GM18520 (cell line): ENCODE data around the gene FN3KRP.
"Not testable (repeated sequence)": the region's sequence is repeated elsewhere in the genome, so short reads cannot be mapped to it uniquely, and the experiment has no call there.

ENCODE experiments used
- ATAC-seq: cut with Tn5 transposase; IDR thresholded peaks from one replicate; pipeline ENCODE4 v1.9.1; 2021; ENCODE audit not compliant: unreplicated experiment

FN3KRP gene

DNA sequence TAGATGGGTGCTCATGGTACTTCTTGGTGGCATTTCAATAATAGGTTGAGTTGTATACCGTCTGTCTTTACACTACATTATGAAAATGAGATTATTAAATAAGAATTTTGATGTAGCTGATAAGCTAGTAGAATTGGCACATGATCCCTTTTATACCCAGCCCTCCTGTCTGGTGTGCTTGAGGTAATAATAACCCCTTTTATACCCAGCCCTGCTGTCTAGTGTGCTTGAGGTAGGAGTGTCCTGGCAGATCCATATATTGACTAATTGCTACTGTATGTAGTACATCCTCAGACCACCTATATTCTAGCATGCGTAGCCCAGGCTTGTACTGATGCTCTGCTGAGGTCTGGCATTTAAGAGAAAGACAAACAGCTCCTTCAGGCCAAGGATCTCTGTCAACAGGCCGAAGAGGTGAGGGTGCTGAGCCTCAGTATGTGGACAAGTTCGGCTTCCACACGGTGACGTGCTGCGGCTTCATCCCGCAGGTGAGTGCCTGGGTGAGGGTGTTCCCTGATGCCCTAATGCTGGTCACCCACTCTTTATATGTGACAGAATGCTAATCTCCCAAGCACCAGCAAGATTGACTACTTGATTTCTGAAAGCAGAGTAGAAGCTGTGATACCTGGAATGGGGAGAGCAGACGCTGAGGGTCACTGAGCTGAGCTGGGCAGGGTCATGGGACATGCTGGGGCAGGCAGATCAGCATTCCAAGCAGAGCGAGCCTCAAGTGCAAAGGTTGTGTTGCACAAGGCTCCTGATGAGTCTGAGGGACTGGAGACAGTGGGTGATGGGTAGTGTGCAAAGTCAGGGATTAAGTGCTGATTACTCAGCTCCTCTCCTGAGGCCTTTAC is 24.6 kb downstream of the FN3KRP start:
- ATAC-seq, result no peak

DNA sequence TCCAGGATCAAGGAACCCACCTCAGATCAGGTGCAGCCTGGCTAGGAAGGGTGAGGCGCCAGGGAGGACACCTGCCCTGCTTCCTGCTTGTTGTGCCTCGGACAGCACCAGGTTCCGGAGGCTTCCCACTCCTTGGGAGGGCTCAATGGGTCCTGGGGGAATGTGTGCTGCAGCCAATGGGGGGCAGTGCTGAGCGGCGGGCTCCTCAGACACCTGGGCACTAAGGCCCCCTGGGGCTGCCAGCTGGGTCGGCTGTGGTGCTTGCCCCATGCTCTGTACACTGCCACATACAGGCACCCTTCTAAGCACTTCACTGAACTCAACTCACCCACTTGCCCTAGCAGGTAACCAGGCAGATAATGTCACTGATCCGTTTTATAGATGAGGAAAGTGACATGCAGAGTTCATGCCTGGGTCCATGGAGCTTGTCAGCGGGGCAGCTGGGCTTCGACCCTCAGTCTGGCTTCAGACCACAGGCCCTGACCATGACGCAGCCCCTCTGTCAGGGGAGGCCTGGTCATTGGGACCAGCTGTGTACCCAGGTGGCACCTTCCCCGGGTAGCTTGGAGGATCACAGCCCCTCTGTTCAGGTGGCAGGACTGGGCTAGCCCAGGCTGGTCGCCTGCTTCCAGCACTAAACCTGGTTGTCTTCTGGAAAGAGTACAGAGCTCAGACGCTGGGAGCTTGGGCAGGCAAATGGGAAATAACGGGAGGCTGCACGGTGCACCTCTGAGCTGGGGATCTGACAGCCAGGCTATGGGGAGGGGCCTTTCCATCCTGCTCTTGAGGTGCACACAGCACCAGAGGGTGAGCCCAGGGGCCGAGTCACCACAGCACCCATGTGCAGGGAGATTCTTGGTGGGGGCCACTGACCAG is 27.1 kb downstream of the FN3KRP start:
- ATAC-seq, result no peak

DNA sequence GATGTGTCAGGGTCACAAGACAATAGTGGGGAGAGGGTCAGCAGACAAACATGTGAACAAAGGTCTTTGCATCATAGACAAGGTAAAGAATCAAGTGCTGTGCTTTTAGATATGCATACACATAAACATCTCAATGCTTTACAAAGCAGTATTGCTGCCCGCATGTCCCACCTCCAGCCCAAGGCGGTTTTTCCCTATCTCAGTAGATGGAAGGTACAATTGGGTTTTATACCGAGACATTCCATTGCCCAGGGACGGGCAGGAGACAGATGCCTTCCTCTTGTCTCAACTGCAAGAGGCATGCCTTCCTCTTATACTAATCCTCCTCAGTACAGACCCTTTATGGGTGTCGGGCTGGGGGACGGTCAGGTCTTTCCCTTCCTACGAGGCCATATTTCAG is 28.2 kb downstream of the FN3KRP start:
- ATAC-seq, result not testable (repeated sequence)

DNA sequence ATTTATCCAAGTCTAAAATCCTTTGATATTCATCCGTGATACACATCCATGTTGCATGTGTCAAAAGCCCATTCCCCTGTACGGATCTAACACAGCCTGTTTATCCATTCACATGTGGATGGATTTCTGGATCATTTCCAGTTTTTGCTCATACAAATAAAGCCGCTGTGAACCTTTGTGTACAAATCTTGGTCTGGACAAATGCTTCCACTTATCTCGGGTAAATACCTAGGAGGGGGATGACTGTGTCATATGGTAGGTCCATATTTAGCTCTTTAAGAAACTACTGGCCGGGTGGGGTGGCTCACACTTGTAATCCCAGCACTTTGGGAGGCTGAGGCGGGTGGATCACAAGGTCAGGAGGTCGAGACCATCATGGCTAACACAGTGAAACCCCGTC is 29.0 kb downstream of the FN3KRP start:
- ATAC-seq, result no peak

DNA sequence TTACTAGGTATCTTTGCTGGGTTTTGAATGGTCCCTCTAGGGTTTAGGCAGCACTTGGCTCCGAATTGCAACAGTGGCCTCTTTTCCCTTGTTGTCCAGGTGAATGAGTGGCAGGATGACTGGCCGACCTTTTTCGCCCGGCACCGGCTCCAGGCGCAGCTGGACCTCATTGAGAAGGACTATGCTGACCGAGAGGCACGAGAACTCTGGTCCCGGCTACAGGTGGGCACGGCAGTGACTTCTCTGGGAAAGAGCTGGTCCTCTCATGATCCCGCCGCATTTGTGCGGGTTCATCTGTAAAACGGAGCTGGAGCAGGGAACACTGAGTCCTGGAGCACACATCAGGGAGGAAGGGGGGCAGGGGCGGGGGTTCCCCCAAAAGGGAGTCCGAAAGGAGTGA is 32.2 kb downstream of the FN3KRP start:
- ATAC-seq, result no peak

DNA sequence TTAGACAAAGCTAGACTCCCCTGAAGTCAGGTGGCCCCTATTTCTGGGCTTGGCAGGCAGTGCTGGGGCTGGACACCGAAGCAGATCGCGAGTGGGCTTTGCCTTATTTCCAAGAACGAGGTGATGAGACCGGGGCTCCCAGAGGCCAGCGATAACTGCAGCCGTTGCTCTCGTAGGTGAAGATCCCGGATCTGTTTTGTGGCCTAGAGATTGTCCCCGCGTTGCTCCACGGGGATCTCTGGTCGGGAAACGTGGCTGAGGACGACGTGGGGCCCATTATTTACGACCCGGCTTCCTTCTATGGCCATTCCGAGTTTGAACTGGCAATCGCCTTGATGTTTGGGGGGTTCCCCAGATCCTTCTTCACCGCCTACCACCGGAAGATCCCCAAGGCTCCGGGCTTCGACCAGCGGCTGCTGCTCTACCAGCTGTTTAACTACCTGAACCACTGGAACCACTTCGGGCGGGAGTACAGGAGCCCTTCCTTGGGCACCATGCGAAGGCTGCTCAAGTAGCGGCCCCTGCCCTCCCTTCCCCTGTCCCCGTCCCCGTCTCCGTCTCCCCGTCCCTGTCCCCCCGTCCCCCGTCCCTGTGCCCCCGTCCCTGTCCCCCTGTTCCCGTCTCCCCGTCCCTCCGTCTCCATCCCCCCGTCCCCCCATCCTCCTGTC is 33.9 kb downstream of the FN3KRP start:
- ATAC-seq, result no peak

DNA sequence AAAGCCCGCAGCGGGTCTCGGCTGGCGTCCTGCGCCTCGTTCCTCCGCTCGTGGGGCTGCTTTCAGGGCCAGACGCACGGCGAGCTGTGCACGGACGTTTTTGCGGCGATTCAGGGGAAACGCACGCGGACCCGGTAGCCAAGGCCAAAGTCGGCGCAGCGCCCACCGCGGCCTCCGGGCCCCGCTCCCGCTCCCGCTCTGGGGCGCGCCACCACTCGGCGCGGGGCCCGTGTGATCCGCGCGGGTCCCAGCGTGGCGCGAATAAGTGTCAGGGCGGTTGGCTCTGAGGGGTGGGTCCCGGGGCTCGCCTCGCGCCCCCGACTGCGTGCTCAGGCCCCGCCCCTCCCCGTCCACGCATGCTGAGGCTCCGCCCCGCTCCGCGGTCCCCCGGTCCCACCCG is 34.7 kb downstream of the FN3KRP start:
- no peak for ATAC-seq

DNA sequence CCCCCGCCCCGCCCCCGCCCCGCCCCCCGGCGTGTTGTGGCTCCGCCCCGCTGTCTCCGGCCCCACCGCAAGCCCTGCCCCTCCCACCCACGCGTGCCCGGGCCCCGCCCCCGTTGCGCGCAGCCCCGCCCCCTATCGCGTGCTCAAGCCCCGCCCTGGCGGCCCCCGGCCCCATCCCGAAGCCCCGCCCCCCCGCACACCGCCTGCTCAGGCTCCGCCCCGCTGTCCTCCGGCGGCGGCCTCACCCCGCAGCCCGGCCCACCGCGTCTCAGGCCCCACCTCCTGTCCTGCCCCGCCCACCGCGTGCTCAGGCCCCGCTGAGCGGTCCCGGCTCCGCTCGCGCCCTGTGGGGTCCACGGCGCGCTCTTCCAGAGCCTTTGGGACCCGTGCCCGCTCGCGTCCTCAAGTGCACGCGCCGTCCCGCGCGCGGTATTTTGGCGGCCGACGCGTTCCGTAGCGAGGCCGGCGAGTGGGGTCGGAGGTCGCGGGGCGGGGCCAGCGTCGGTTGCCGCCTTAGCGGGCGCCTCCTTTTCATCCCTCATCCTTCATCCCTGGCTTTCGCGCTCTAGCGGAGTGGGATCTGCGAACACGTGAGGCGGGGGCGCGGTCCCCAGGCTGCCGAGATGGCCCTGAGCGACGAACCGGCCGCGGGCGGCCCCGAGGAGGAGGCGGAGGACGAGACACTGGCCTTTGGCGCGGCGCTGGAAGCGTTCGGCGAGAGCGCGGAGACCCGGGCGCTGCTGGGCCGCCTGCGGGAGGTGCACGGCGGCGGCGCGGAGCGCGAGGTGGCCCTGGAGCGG is 35.3 kb downstream of the FN3KRP start, which contains the start of gene TBCD:
Gene TBCD, plus strand, starts transcription at position 495 of the 800 bp plus-strand sequence. Its CDS starts 129 bp downstream, at position 624.
- peak; percentile 54 for ATAC-seq

DNA sequence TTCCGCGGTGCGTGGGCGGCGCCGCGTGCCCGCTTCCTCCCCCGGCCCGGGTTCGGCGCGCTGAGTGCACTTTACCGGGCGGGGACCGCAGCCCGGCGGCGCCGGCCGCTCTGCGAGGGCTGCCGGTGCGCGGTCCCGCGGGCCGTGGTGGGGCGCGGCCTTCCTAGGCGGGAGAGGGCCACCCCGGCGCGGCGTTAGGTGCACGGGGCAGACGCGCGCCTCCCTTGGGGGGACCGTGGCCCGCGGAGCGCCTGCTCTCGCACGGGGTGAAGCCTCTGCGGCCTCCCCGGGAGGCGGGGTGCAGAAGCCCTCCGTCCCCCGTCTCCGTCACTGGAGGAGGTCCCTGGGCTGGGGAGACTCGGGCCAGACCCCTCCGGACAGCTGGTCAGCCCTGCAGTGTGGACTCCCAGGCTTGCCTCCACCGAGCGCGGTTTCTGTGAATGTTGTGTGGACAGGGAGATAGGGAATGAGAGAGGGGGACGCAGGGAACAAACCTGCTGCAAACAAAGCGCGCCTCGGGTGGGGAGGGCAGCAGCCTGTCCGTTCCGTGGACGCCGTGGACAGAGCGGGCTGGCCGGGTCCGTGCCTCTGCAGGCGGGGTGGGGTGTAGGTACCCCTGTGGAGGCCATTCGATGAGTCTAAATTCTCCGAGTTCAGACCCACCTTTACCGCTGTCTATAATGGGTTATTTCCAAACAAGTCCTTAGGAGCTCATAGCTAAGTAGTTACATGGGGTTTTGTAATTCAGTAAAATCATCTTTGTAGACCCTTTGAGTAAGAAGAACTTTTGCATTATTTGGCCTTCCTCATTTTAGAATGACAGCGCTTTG is 36.1 kb downstream of the FN3KRP start:
- ATAC-seq, result peak; percentile 34

DNA sequence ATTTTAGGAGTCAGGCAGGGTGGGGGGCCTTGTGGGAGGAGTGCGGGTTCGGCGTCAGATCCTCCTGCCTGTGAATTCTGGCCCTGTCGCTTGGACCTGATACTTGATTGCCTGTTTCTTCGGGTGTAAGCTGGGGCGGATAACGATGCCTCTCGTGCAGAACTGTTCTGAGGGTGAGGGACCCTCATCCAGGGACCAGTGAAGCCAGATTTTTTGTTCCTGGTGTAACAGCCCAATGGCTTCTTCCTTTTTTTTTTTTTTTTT is 36.6 kb downstream of the FN3KRP start:
- no peak for ATAC-seq

DNA sequence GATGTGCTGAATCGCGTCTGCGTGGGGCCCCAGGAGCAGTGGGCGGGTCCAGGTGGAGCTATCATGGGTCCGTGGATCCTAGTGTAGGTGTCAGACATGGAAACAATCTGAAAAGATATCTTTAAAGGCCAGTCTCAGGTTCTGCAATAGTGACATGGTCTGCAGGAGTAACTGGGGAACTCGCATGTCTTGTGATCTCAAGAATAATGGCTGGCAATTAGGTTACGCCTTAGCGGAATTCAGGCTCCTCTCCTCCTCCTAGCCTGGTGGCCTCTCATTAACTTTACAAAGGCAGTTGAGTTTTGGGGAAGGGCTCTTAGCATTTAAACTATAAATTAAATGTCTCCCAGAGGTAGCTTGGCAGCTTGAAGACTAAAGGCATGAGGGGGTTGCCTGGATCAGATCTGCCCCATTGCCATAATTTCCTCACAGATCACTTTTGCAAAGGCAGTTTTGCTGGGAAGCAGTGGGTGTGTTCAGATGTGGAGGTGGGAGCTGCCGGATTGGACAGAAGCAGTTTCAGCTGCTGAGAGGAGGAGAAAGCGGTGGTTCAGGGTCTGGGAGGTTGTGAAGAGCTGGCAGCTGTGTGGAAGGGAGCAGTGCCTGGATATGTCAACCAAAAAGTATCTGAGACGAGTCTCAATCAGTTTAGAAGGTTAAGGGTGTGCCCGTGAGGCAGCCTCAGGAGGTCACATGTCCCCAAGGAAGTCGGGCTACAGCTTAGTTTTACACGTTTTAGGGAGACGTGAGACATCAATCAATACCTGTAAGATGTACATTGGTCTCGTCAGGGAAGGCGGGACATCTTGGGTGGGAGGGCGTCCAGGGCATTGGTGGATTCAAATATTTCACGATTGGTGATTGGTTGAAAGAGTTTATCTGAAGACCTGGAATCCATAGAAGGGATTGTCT is 38.0 kb downstream of the FN3KRP start:
- no peak for ATAC-seq

DNA sequence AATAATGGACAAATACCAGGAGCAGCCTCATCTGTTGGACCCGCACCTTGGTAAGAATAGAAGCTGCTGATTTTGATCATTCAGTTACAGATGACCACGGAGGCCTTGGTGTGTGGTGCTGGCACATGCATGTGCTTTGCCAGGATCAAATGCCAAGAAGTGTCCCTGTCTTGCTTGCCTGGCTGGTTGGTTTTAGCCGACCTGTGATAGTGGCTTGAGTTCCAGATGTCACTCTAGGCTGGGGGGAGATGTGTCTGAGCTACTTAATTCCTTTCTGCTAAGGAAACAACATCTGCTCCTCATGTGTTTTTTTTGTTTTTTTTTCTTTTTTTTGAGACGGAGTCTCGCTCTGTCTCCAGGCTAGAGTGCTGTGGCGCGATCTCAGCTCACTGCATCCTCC is 39.7 kb downstream of the FN3KRP start:
- ATAC-seq, result no peak

DNA sequence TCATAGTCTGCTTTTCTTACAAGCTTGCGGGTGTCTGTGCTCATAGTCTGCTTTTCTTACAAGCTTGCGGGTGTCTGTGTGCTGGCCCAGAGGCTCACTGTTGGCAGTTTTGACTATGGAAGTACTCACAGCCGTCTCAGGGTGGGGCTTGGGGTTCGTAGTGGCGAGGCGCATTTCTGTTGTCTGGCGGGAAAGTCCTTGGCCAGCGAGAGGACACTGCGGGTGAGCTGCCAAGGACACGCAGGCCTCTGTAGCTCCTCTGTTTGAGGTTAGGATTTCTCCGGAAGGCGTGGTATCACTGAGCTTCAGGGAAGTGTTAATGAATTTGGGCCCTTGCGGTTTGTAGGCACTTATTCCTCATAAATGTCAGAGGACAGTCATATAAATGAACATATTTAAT is 48.9 kb downstream of the FN3KRP start:
- ATAC-seq, result no peak

DNA sequence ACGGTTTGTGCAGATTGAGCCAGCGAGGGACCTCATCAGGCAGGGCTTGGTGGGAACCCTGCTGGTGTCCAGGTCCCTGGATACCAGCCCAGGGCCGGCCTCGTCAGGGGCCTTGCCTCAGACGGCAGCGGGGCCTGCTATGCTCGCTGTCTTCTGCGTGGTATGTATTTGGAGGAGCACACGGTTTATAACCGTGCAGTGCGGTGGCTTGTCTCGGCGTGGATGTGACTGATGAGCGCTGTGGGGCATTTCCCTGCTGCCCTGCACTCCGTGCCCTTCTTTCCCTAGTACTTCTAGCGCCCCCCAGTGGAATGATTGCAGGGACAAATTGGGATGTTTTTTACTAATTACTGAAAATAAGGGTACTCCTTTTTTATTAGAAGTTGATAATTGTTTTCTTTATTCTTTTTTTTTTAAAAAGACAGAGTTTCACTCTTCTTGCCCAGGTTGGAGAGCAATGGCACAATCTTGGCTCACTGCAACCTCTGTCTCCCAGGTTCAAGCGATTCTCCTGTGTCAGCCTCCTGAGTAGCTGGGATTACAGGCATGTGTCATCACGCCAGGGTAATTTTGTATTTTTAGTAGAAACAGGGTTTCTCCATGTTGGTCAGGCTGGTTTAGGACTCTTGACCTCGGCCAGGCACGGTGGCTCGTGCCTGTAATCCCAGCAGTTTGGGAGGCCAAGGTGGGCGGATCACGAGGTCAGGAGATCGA is 50.7 kb downstream of the FN3KRP start:
- no peak for ATAC-seq

DNA sequence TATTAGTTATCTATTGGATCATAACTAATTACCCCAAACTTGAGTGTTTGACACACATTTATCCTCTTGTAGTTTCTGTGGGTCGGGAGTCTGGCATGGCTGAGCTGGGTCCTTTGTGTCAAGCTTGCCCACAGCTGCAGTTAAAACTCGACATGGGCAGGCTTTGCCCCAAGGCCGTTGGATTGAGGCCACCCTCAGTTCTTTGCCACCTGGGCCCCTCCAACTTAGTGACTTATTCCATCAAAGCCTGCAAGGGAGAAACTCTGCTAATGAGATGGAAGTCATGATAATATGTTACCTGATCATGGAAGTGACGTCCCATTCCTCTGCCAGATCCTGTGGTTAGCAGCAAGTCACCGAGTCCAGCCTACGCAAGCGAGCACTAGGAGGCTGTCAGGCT is 52.5 kb downstream of the FN3KRP start:
- ATAC-seq, result no peak

DNA sequence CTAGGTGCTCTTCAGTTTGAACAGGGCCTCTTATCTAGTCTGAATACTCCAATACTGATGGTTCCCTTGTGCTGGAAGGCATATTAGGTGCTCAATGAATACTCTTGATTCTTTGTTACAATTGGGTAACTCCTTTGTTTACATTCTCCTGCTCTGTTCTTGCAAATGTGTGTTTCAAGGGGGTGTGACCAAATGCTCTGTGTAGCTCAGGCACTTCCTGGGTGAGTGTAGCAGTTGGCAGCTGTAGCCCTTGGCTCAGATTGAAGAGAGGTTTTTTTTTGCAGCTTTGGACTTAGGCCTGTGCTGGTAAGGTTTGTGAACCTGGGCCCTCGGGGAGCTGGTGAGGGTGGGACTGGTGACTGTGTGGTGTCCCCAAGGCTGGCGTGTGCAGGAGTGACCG is 55.5 kb downstream of the FN3KRP start:
- no peak for ATAC-seq

DNA sequence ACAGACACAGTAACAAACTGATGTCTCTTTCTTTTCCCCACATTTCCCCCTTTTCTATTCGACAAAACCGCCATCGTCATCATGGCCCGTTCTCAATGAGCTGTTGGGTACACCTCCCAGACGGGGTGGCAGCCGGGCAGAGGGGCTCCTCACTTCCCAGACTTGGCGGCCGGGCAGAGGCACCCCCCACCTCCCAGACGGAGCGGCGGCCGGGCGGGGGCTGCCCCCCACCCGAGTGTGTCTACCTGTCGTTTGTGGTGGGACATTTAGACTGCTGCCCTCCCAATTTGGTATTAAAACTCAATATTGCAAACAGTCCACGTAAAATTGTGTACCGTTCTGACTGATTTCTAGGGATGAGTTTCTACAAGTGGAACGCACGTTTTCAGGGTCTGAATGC is 58.0 kb downstream of the FN3KRP start:
- not testable (repeated sequence) for ATAC-seq
